Measurements from ENCODE around the gene KRT8.
"Not testable (repeated sequence)": the region's sequence is repeated elsewhere in the genome, so short reads cannot be mapped to it uniquely, and the experiment has no call there.

The KRT8 gene

DNA sequence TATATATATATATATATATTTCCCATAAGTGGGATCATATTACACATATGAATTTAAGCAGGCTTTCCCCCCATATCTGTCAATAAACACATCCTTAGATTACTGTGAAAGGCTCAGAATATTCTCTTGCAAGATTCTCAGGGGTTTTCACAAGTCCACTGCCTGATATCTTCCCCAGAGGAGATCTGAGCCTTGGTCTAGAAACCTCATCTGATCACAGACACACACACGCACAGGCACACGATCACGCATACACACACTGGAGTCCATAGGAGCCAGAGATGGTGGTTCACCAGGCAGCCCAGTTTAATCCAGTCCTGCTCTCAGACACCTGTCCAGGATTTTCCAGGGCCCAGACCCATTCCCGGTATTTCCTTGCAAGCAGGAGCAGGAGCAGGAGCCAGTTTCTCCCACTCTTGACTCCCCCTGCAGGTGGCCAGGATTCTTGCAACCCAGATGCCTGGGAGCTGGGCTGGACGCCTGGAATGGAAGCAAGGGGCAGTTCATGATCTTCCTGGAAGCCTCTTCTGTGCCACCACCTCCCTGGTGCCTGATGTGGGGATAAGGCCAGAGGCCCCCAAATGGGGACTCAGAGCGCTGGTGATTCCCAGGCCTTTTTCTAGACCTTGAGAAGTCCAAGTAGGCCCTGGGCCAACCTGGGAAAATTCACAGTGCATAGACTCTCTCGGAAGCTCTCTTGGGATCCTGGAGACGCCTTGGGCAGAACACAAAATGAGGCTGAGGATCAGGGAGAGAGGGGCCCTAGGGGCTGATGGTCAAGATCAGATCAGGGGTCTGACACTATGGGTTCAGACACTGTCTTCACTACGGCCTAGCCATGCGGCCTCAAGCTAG, 39.6 kb downstream of the KRT8 start:
- H3K4me3 ChIP-seq (ENCODE audit: low read depth, low read length): no peak overlapping the region
- DNase-seq (ENCODE audit: low read depth): peak; percentile 77
- TF ChIP-seq, protein P1, sequence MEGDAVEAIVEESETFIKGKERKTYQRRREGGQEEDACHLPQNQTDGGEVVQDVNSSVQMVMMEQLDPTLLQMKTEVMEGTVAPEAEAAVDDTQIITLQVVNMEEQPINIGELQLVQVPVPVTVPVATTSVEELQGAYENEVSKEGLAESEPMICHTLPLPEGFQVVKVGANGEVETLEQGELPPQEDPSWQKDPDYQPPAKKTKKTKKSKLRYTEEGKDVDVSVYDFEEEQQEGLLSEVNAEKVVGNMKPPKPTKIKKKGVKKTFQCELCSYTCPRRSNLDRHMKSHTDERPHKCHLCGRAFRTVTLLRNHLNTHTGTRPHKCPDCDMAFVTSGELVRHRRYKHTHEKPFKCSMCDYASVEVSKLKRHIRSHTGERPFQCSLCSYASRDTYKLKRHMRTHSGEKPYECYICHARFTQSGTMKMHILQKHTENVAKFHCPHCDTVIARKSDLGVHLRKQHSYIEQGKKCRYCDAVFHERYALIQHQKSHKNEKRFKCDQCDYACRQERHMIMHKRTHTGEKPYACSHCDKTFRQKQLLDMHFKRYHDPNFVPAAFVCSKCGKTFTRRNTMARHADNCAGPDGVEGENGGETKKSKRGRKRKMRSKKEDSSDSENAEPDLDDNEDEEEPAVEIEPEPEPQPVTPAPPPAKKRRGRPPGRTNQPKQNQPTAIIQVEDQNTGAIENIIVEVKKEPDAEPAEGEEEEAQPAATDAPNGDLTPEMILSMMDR (conservative IDR thresholded peaks at IDR 0.05; ENCODE audit: low read depth, low read length): peak; percentile 97

DNA sequence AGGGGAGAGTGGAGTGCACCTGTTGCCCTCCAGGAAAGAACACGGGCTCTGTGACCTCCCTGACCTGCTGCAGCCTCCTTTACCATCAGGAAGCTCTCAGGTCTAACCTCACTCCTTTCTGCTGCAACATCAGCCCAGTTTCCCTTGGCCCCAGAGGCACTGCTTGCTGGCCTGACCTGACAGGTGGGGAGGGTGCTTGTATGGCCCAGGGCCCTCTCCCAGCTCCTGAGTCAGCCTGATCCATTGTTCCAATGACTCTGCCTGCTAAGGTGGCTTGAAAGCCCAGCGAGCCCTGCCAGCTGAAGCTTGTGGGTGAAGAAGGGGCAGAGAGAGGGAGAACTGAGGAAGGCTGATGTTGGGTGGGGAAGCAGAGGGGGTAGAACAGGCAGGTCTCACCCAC, 42.9 kb downstream of the KRT8 start:
- TF ChIP-seq, protein P1 (conservative IDR thresholded peaks at IDR 0.05; ENCODE audit: low read depth, low read length): no peak
- no peak for DNase-seq (ENCODE audit: low read depth)
- no peak overlapping the region for H3K4me3 ChIP-seq (ENCODE audit: low read depth, low read length)

GRCh38 chr12:52861511-52861910, 43.4 kb downstream of the KRT8 start:
- H3K4me3 ChIP-seq (ENCODE audit: low read depth, low read length): no peak overlapping the region
- DNase-seq (ENCODE audit: low read depth): no peak
- TF ChIP-seq, protein P1 (conservative IDR thresholded peaks at IDR 0.05; ENCODE audit: low read depth, low read length): no peak

DNA sequence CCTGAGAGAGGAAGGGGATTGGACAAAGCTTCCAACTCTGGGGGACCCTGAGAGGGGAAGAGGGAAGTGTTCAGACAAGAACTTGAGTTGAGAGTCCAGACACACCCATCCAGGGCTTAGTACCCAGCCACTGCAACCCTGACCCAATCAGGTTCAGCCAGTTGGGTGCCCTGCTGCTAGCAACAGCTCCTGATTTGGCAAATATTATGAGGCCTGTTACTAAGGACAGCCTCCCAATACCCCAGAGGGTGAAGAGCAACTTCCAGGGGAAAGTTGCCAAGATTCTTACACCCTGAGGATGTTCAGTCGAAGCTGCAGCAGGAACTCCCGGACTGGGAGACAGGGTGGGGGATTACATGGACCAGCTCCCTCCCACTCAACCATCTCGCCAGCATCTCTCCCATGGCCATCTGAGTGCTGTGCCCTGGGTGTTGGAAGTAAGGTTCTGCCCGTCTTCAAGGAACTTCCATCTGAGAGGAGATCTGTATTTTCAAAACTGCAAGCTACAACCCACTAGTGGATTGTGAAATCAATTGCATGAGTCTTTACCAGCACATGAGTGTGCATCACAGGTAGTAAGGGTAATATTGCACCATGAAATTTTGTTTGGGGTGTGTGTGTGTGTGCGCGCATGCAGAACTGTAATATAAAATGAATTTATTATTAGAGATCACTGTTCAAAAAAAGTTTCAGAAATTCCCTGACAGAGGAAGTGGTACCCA, 44.6 kb downstream of the KRT8 start:
- no peak overlapping the region for H3K4me3 ChIP-seq (ENCODE audit: low read depth, low read length)
- DNase-seq (ENCODE audit: low read depth): peak; percentile 93
- TF ChIP-seq, protein P1 (conservative IDR thresholded peaks at IDR 0.05; ENCODE audit: low read depth, low read length): no peak

GRCh38 chr12:52857500-52857899, 47.4 kb downstream of the KRT8 start:
- DNase-seq (ENCODE audit: low read depth): no peak
- H3K4me3 ChIP-seq (ENCODE audit: low read depth, low read length): no peak overlapping the region
- TF ChIP-seq, protein P1 (conservative IDR thresholded peaks at IDR 0.05; ENCODE audit: low read depth, low read length): no peak

GRCh38 chr12:52856787-52857186, 48.1 kb downstream of the KRT8 start:
- DNase-seq (ENCODE audit: low read depth): no peak
- H3K4me3 ChIP-seq (ENCODE audit: low read depth, low read length): no peak overlapping the region
- TF ChIP-seq, protein P1 (conservative IDR thresholded peaks at IDR 0.05; ENCODE audit: low read depth, low read length): no peak

GRCh38 chr12:52856077-52856476, 48.8 kb downstream of the KRT8 start:
- DNase-seq (ENCODE audit: low read depth); H3K4me3 ChIP-seq (ENCODE audit: low read depth, low read length): not testable (repeated sequence)
